Adrenal gland (tissue), 12 donors: ENCODE data around the gene STARD13. TPM values are rescaled to one million over a fixed set of nuclear protein-coding genes. Genes with fewer than 3 reads are reported as not detected.

Source experiments
- DNase-seq, 7 donors: peaks; one replicate each; pipeline ENCODE4 v3.0.0-alpha.2; 2019 to 2020
- H3K27ac ChIP-seq, 5 donors: fragments of 200-600 bp; sonication (generic) in 4 of 5; 1 replicate in 3 of 5; 2 replicates in 2 of 5; pipeline versions ENCODE4 v1.5.1 to v1.8.0; 2016 to 2020; ENCODE audit warnings: mild to moderate bottlenecking in 1 of 5
- H3K27me3 ChIP-seq: fragments of 200-600 bp; 2 replicates; pipeline ENCODE4 v1.8.0; 2021
- H3K36me3 ChIP-seq, 2 donors: fragments of 200-600 bp; replicated peaks in 1 of 2; 1 replicate in 1 of 2; 2 replicates in 1 of 2; pipeline versions ENCODE4 v1.5.1 to v1.8.0; 2018 to 2022
- H3K4me1 ChIP-seq, 2 donors: fragments of 200-600 bp; replicated peaks in 1 of 2; 1 replicate in 1 of 2; 2 replicates in 1 of 2; pipeline versions ENCODE4 v1.5.1 to v1.8.0; 2018 to 2021
- H3K4me3 ChIP-seq, 4 donors: fragments of 200-600 bp; sonication (generic) in 3 of 4; one replicate each; pipeline ENCODE4 v1.5.1; 2016 to 2018
- H3K9me3 ChIP-seq, 3 donors: fragments of 200-600 bp; sonication (generic) in 1 of 3; replicated peaks in 1 of 3; 1 replicate in 2 of 3; 2 replicates in 1 of 3; pipeline versions ENCODE4 v1.5.1 to v1.8.0; 2016 to 2021
- CTCF ChIP-seq, 6 experiments: fragments of 450-650 bp in 4 of 6; fragments of 200-600 bp in 2 of 6; sonication (generic) in 1 of 6; IDR thresholded peaks; 1 replicate in 5 of 6; 2 replicates in 1 of 6; pipeline versions ENCODE4 v1.5.1 to v1.8.0; 2016 to 2021; ENCODE audit warnings: antibody characterized with exemption in 6 of 6, mild to moderate bottlenecking in 2 of 6, moderate library complexity in 1 of 6
- POLR2A ChIP-seq, 2 donors: fragments of 450-650 bp; IDR thresholded peaks; one replicate each; pipeline ENCODE4 v1.6.1; 2017; ENCODE audit warnings: antibody characterized with exemption in 2 of 2, mild to moderate bottlenecking in 2 of 2, moderate library complexity in 1 of 2
- WGBS, 4 donors: extraction: QIAGEN DNeasy Blood & Tissue Kit in 2 of 4; methylation state at CpG; one replicate each; pipeline versions ENCODE4 v1.1.5 to v1.1.7; 2013 to 2017; 5-methylcytosine and 5-hydroxymethylcytosine counted together
- intact Hi-C, 2 donors: fragments of 100-400 bp; cut with DNase I; formaldehyde crosslinking; loops; one replicate each; pipeline versions ENCODE4 v1.14.1 to v1.15.0; 2022 to 2023
- polyA plus RNA-seq, 3 donors: library from polyadenylated mRNA; stranded (reverse); fragments of 200-250 nt in 2 of 3; fragments of 350-450 nt in 1 of 3; fragmentation: Illumina TruSeq in 1 of 3; extraction: RNeasy Lipid Tissue Mini Kit (QIAGEN cat#74804) in 1 of 3; gene quantifications; one replicate each; pipeline ENCODE4 v1.2.3, GENCODE V29; 2013 to 2014
- total RNA-seq, 9 donors: library from RNA; depleted of rRNA in 4 of 9; stranded (reverse); fragments of >200 nt in 4 of 9; fragments of 120-200 nt in 1 of 9; fragmentation: NEBNext Ultra II Directional in 1 of 9; extraction: Animal tissue kit (Norgen Biotek cat#: 25700) in 1 of 9; gene quantifications; one replicate each; pipeline versions ENCODE4 v1.1.0 to v1.2.4, GENCODE V29; 2013 to 2023
- donor health status: healthy with polysubstance abuse.
- donor health status: Bipolar disorder and iron deficiency.
- donor health status: DM: yes; HTN: yes; CAD: no.
- donor health status: DM: no; HTN: no; CAD: no.
- donor health status: DM: no; HTN: no; CAD: no.
- donor health status: DM: yes; HTN: yes; CAD: no.

STARD13 gene
- total and polyA plus RNA-seq, 12 donors, result 10.5 to 79.8 (median 33.6) TPM

- no peak for TF ChIP-seq POLR2A (IDR thresholded peaks at IDR 0.05)
- TF ChIP-seq CTCF (IDR thresholded peaks at IDR 0.05), result no peak
- Histone ChIP-seq H3K27me3 (no peaks in the 10 kb centered on the region), H3K36me3 (peaks cover 0 to 6% of the 10 kb centered on the region in 2 donors), H3K4me3 (no peak overlapping the region), H3K9me3 (no peaks in the 10 kb centered on the region), H3K27ac (peak overlapping the region in 2 of 5 donors; percentile 58 to 61), H3K4me1 (peaks cover 17 to 35% of the 10 kb centered on the region in 2 donors)
- intact Hi-C loops, result no loop called here
- DNase-seq, result no peak
- WGBS, 4 donors, result 94 to 95% (median 95%) methylated on average over 6 of the region's 6 CpGs
These were observed 116.1 kb downstream of the STARD13 start for GRCh38 chr13:33169273-33169980.

GRCh38 chr13:33168321-33168960 is 117.1 kb downstream of the STARD13 start:
- TF ChIP-seq POLR2A (IDR thresholded peaks at IDR 0.05), result no peak
- 61 to 71% (median 68%) methylated on average over 5 of the region's 5 CpGs for WGBS, 4 donors
- peaks cover 0 to 6% of the 10 kb centered on the region in 2 donors for H3K36me3 ChIP-seq
- no peaks in the 10 kb centered on the region for H3K9me3 ChIP-seq
- peaks cover 25 to 43% of the 10 kb centered on the region in 2 donors for H3K4me1 ChIP-seq
- H3K27ac ChIP-seq, result peak overlapping the region in 3 of 5 donors; percentile 27 to 61 (median 58)
- H3K4me3 ChIP-seq, result no peak overlapping the region
- no peaks in the 10 kb centered on the region for H3K27me3 ChIP-seq
- DNase-seq, result no peak
- intact Hi-C loops, result no loop called here

- TF ChIP-seq CTCF (IDR thresholded peaks at IDR 0.05), result no peak
- no peak for TF ChIP-seq POLR2A (IDR thresholded peaks at IDR 0.05)
- DNase-seq, result no peak
- Histone ChIP-seq H3K4me3 (no peak overlapping the region), H3K9me3 (no peaks in the 10 kb centered on the region), H3K27me3 (no peaks in the 10 kb centered on the region), H3K36me3 (peaks cover 0 to 6% of the 10 kb centered on the region in 2 donors), H3K4me1 (peaks cover 25 to 43% of the 10 kb centered on the region in 2 donors), H3K27ac (no peak overlapping the region)
- intact Hi-C loops, result no loop called here
- 89 to 94% (median 92%) methylated on average over 12 of the region's 12 CpGs for WGBS, 4 donors
These were observed 118.1 kb downstream of the STARD13 start for GRCh38 chr13:33167491-33167890.

GRCh38 chr13:33165787-33166186 is 119.8 kb downstream of the STARD13 start:
- no peaks in the 10 kb centered on the region for H3K9me3 ChIP-seq
- intact Hi-C loops, result no loop called here
- H3K4me1 ChIP-seq, result peaks cover 25 to 43% of the 10 kb centered on the region in 2 donors
- TF ChIP-seq CTCF (IDR thresholded peaks at IDR 0.05) (no peak), POLR2A (IDR thresholded peaks at IDR 0.05) (no peak)
- peak overlapping the region in 2 of 5 donors; percentile 7 to 62 for H3K27ac ChIP-seq
- H3K36me3 ChIP-seq, result peaks cover 0 to 6% of the 10 kb centered on the region in 2 donors
- H3K4me3 ChIP-seq, result no peak overlapping the region
- no peak for DNase-seq
- 61 to 80% (median 69%) methylated on average over 2 of the region's 2 CpGs for WGBS, 4 donors
- no peaks in the 10 kb centered on the region for H3K27me3 ChIP-seq
